Keratinocyte (primary cell): Measurements from ENCODE around the gene LY9. TPM values are rescaled to one million over a fixed set of nuclear protein-coding genes. Genes with fewer than 3 reads are reported as not detected.

ENCODE experiments used
- DNase-seq: peaks from one replicate; pipeline ENCODE4 v3.0.0-alpha.2; 2011; ENCODE audit warnings: low read depth, missing footprints, low spot score
- FAIRE-seq: peaks from 2 replicates; lab custom pipeline; 2011; peaks lifted over from hg19 to GRCh38; lab: Jason Lieb, UNC
- H2AFZ ChIP-seq: 2 replicates; pipeline ENCODE4 v1.6.0; 2012; ENCODE audit warnings: low read length, control low read depth, inconsistent platforms; ENCODE audit not compliant: control insufficient read depth
- H3K27ac ChIP-seq: 2 replicates; pipeline ENCODE4 v1.5.1; 2011; ENCODE audit warnings: low read length; ENCODE audit not compliant: control insufficient read depth, insufficient read depth
- H3K27me3 ChIP-seq: 3 replicates; pipeline ENCODE4 v1.6.0; 2011; ENCODE audit warnings: low read length; ENCODE audit not compliant: control insufficient read depth, insufficient read depth; ENCODE audit errors: extremely low read depth
- H3K36me3 ChIP-seq, 2 experiments: 2 replicates in 1 of 2; 3 replicates in 1 of 2; pipeline ENCODE4 v1.5.1; 2011; ENCODE audit warnings: low read length in 2 of 2, mild to moderate bottlenecking in 1 of 2; ENCODE audit not compliant: control insufficient read depth in 2 of 2, insufficient read depth in 2 of 2; ENCODE audit errors: extremely low read depth in 1 of 2
- H3K4me1 ChIP-seq: 3 replicates; pipeline ENCODE4 v1.5.1; 2011; ENCODE audit warnings: low read length; ENCODE audit not compliant: control insufficient read depth, insufficient read depth; ENCODE audit errors: extremely low read depth
- H3K4me2 ChIP-seq: 3 replicates; pipeline ENCODE4 v1.6.0; 2011; ENCODE audit warnings: low read depth, low read length; ENCODE audit not compliant: control insufficient read depth, insufficient read depth; ENCODE audit errors: extremely low read depth
- H3K4me3 ChIP-seq, 3 experiments: fragments of 200-600 bp in 1 of 3; sonication (generic) in 1 of 3; 2 replicates in 2 of 3; 3 replicates in 1 of 3; pipeline ENCODE4 v1.5.1; 2011 to 2016; ENCODE audit warnings: low read length in 3 of 3, mild to moderate bottlenecking in 3 of 3, control low read depth in 2 of 3, inconsistent platforms in 1 of 3, low read depth in 1 of 3, mixed read lengths in 1 of 3, mixed run types in 1 of 3, moderate library complexity in 1 of 3; ENCODE audit not compliant: control insufficient read depth in 2 of 3, insufficient read depth in 2 of 3; ENCODE audit errors: extremely low read depth in 1 of 3
- H3K79me2 ChIP-seq: 2 replicates; pipeline ENCODE4 v1.6.0; 2012; ENCODE audit warnings: low read length; ENCODE audit not compliant: control insufficient read depth, insufficient read depth
- H3K9ac ChIP-seq: 3 replicates; pipeline ENCODE4 v1.6.0; 2011; ENCODE audit warnings: low read length; ENCODE audit not compliant: control insufficient read depth, insufficient read depth; ENCODE audit errors: extremely low read depth
- H3K9me1 ChIP-seq: 3 replicates; pipeline ENCODE4 v1.6.0; 2011; ENCODE audit warnings: low read length; ENCODE audit not compliant: control insufficient read depth, insufficient read depth; ENCODE audit errors: extremely low read depth
- H3K9me3 ChIP-seq: 2 replicates; pipeline ENCODE4 v1.5.1; 2012; ENCODE audit warnings: low read depth, low read length; ENCODE audit not compliant: control insufficient read depth
- H4K20me1 ChIP-seq: 3 replicates; pipeline ENCODE4 v1.6.0; 2011; ENCODE audit warnings: low read length; ENCODE audit not compliant: control insufficient read depth, insufficient read depth; ENCODE audit errors: extremely low read depth
- EZH2 ChIP-seq: IDR thresholded peaks from one replicate; pipeline ENCODE4 v1.6.1; 2012; ENCODE audit warnings: inconsistent platforms, mild to moderate bottlenecking, low read length, moderate library complexity
- dilution Hi-C: fragments of 300-500 bp; cut with MboI; formaldehyde crosslinking; loops from one replicate; pipeline ENCODE4 v1.7.0; 2020; ENCODE audit warnings: low sequenced_read_pairs; ENCODE audit not compliant: extremely low pct_ligation_motif_present
- polyA plus RNA-seq, 5 experiments: library from polyadenylated mRNA; depleted of rRNA in 3 of 5; stranded (reverse) in 3 of 5; stranded (forward) in 1 of 5; unstranded in 1 of 5; fragments of >200 nt; gene quantifications; 1 replicate in 1 of 5; 2 replicates in 3 of 5; 3 replicates in 1 of 5; pipeline versions ENCODE4 v1.2.1 to v1.2.3, GENCODE V29; 2011 to 2012; ENCODE audit warnings: missing spikeins in 2 of 5, low read depth in 1 of 5, low replicate concordance in 1 of 5
- TF ChIP-seq, protein P1 (sequence below), 3 experiments: IDR thresholded peaks in 1 of 3; conservative IDR thresholded peaks in 1 of 3; optimal IDR thresholded peaks in 1 of 3; 2 replicates in 2 of 3; 3 replicates in 1 of 3; pipeline versions ENCODE3 to v1.5.1; 2011; ENCODE audit warnings: low read length in 3 of 3, mild to moderate bottlenecking in 3 of 3, moderate library complexity in 2 of 3, control low read depth in 1 of 3, inconsistent platforms in 1 of 3; ENCODE audit not compliant: insufficient read depth in 2 of 3; ENCODE audit errors: extremely low read depth in 1 of 3

LY9 gene
- polyA plus RNA-seq, 1 donor (not counting 4 experiments of a cell fraction or from before 2014, with no cell fraction given) = not detected

DNA sequence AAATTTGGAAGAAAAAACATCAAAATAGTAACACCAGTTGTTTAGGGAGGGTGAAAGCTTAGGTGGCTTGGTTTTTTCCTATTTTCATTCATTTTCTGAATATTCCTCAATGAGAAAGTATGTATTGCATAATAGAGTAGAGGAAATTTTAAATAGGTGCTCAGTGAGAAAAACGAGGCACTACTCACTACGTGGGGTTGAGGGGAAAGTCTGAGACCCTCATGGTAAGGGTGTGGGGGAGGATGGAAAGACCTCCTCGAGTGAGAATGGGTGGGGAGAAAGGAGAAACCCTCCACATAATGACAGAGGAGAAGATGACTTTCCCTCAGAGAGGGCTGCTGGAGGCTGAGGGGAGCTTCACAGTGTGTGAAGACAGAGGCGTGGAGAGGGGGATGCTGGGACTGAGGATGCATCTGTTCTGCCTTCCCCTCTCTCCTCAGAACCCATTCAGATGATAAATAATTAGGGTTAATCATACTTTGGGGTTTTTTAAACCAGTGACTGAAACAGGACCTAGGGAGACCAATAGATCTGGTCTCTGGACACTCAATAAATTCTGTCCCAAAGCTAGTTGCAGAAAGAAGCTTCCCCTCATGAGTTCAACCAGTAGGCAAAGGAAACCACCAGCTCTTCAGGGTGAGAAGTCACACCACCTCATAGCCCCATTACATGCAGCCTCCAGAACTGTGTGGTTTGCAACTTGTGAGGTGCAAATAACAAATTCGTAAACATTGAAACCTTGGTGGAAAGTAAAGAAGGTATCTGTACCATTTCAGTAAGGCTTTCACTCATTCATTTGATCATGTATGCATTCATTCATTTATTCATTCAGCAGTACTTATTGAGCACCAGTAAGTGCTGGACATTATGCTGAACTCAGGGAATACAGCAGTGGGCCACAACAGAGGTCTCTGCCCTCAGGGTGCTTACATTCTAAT, 39.8 kb upstream of the LY9 start:
- H3K9me1 ChIP-seq = no peaks in the 10 kb centered on the region
- DNase-seq (no peak), FAIRE-seq (no peak)
- no peaks in the 10 kb centered on the region for H3K79me2 ChIP-seq
- H3K27ac ChIP-seq = no peak overlapping the region
- peaks cover 0 to 4% of the 10 kb centered on the region in 2 experiments for H3K36me3 ChIP-seq
- no peak overlapping the region for H3K4me3 ChIP-seq
- TF ChIP-seq, protein P1, sequence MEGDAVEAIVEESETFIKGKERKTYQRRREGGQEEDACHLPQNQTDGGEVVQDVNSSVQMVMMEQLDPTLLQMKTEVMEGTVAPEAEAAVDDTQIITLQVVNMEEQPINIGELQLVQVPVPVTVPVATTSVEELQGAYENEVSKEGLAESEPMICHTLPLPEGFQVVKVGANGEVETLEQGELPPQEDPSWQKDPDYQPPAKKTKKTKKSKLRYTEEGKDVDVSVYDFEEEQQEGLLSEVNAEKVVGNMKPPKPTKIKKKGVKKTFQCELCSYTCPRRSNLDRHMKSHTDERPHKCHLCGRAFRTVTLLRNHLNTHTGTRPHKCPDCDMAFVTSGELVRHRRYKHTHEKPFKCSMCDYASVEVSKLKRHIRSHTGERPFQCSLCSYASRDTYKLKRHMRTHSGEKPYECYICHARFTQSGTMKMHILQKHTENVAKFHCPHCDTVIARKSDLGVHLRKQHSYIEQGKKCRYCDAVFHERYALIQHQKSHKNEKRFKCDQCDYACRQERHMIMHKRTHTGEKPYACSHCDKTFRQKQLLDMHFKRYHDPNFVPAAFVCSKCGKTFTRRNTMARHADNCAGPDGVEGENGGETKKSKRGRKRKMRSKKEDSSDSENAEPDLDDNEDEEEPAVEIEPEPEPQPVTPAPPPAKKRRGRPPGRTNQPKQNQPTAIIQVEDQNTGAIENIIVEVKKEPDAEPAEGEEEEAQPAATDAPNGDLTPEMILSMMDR (optimal IDR thresholded peaks at IDR 0.05 in 1 of 3, IDR thresholded peaks at IDR 0.05 in 1 of 3, conservative IDR thresholded peaks at IDR 0.05 in 1 of 3; ENCODE audit: extremely low read depth in 1 of 3, insufficient read depth in 2 of 3, low read length in 3 of 3) = no peak
- no peak for TF ChIP-seq EZH2
- no peaks in the 10 kb centered on the region for H3K27me3 ChIP-seq
- dilution Hi-C loops = no loop called here
- H3K4me1 ChIP-seq = no peaks in the 10 kb centered on the region
- H3K4me2 ChIP-seq = no peak overlapping the region
- no peaks in the 10 kb centered on the region for H3K9me3 ChIP-seq
- no peak overlapping the region for H3K9ac ChIP-seq
- H4K20me1 ChIP-seq = no peaks in the 10 kb centered on the region
- H2AFZ ChIP-seq = no peak overlapping the region

DNA sequence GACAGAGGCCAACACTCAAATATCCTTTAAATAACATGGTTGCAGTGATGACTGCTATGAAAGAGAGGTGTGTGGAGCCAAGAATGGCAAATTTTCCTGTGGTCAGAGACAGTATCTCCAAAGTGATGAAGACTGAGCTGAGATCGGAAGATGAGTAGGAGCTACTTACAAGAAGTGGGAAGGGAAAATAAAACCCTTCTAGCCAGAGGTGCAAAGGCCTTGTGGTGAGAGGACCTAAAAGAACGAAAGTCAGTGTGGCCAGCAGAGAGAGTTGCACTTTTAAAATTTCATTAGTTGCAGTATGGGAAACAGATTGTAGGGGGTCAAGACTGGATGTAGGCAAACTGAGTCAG, 39.1 kb upstream of the LY9 start:
- dilution Hi-C loops = no loop called here
- no peaks in the 10 kb centered on the region for H3K9me3 ChIP-seq
- no peak for FAIRE-seq
- H3K79me2 ChIP-seq = no peaks in the 10 kb centered on the region
- no peak overlapping the region for H3K9ac ChIP-seq
- H3K27me3 ChIP-seq = no peaks in the 10 kb centered on the region
- peaks cover 4% of the 10 kb centered on the region for H3K4me1 ChIP-seq
- H4K20me1 ChIP-seq = no peaks in the 10 kb centered on the region
- DNase-seq = no peak
- H3K9me1 ChIP-seq = no peaks in the 10 kb centered on the region
- H3K4me3 ChIP-seq = no peak overlapping the region
- no peak overlapping the region for H3K4me2 ChIP-seq
- H3K27ac ChIP-seq = no peak overlapping the region
- TF ChIP-seq, protein P1 (optimal IDR thresholded peaks at IDR 0.05 in 1 of 3, IDR thresholded peaks at IDR 0.05 in 1 of 3, conservative IDR thresholded peaks at IDR 0.05 in 1 of 3; ENCODE audit: extremely low read depth in 1 of 3, insufficient read depth in 2 of 3, low read length in 3 of 3) = no peak
- TF ChIP-seq EZH2 = no peak
- peaks cover 0 to 1% of the 10 kb centered on the region in 2 experiments for H3K36me3 ChIP-seq
- no peak overlapping the region for H2AFZ ChIP-seq
